ENCODE results near the gene NRXN3. TPM values are rescaled to one million over a fixed set of nuclear protein-coding genes. Genes with fewer than 3 reads are reported as not detected.

The NRXN3 gene
- total and polyA plus RNA-seq, 2 experiments from 2014 or later, result 5.7 to 7.1 TPM

DNA sequence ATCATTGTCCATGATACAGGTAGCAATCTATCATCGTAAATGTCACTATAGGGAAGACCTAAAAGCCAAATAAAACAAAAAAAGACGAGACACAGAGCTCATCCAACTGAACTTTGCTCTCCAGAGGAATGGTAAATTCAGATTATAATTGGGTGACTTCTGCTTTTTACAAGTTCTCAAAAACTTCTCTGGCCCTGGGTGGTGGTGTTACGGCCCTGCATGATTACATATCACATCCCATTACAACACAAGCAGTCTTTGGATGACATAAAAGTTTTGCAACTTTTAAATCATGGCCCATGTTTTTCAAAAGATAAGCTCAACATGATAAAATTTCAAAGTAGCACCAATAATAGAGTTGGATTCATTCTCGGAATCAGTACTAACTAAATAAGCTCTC lies 1741.6 kb downstream of the NRXN3 start:
- Histone ChIP-seq H3K4me2 (no peak overlapping the region), H3K36me3 (replicated peaks; ENCODE audit: insufficient read depth, low read depth) (no peaks in the 10 kb centered on the region), H3K9me3 (ENCODE audit: low read depth) (no peaks in the 10 kb centered on the region), H4K20me1 (ENCODE audit: insufficient read depth, poor library complexity, severe bottlenecking) (no peaks in the 10 kb centered on the region), H3K27ac (no peak overlapping the region), H3K4me1 (ENCODE audit: insufficient read depth) (no peaks in the 10 kb centered on the region), H3K9me2 (replicated peaks; ENCODE audit: insufficient read depth) (no peaks in the 10 kb centered on the region), H3K27me3 (no peaks in the 10 kb centered on the region), H3K4me3 (no peak overlapping the region), H3K79me2 (no peaks in the 10 kb centered on the region), H2AFZ (no peak overlapping the region)
- TF ChIP-seq EZH2 (IDR thresholded peaks at IDR 0.05; ENCODE audit: borderline replicate concordance) (no peak), EZH2phosphoT487 (IDR thresholded peaks at IDR 0.05; ENCODE audit: low read depth, severe bottlenecking, unreplicated experiment) (no peak)
- TF ChIP-seq, protein P1, sequence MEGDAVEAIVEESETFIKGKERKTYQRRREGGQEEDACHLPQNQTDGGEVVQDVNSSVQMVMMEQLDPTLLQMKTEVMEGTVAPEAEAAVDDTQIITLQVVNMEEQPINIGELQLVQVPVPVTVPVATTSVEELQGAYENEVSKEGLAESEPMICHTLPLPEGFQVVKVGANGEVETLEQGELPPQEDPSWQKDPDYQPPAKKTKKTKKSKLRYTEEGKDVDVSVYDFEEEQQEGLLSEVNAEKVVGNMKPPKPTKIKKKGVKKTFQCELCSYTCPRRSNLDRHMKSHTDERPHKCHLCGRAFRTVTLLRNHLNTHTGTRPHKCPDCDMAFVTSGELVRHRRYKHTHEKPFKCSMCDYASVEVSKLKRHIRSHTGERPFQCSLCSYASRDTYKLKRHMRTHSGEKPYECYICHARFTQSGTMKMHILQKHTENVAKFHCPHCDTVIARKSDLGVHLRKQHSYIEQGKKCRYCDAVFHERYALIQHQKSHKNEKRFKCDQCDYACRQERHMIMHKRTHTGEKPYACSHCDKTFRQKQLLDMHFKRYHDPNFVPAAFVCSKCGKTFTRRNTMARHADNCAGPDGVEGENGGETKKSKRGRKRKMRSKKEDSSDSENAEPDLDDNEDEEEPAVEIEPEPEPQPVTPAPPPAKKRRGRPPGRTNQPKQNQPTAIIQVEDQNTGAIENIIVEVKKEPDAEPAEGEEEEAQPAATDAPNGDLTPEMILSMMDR (IDR thresholded peaks at IDR 0.05; ENCODE audit: poor library complexity), result no peak
- DNase-seq (ENCODE audit: low spot score), result no peak
- WGBS (ENCODE audit: low lambda C conversion rate, missing lambda C conversion rate), result 51% methylated on average over 4 of the region's 4 CpGs

GRCh38 chr14:79914595-79914994 lies 1744.4 kb downstream of the NRXN3 start:
- H3K9me3 ChIP-seq (ENCODE audit: low read depth), result no peaks in the 10 kb centered on the region
- WGBS (ENCODE audit: low lambda C conversion rate, missing lambda C conversion rate), result 84% methylated on average over 2 of the region's 2 CpGs
- H3K36me3 ChIP-seq (replicated peaks; ENCODE audit: insufficient read depth, low read depth), result no peaks in the 10 kb centered on the region
- DNase-seq (ENCODE audit: low spot score), result no peak
- no peaks in the 10 kb centered on the region for H3K79me2 ChIP-seq
- H3K4me1 ChIP-seq (ENCODE audit: insufficient read depth), result no peaks in the 10 kb centered on the region
- H3K27me3 ChIP-seq, result no peaks in the 10 kb centered on the region
- no peak overlapping the region for H3K4me2 ChIP-seq
- no peak overlapping the region for H3K4me3 ChIP-seq
- H3K9me2 ChIP-seq (replicated peaks; ENCODE audit: insufficient read depth), result no peaks in the 10 kb centered on the region
- H4K20me1 ChIP-seq (ENCODE audit: insufficient read depth, poor library complexity, severe bottlenecking), result no peaks in the 10 kb centered on the region
- TF ChIP-seq EZH2phosphoT487 (IDR thresholded peaks at IDR 0.05; ENCODE audit: low read depth, severe bottlenecking, unreplicated experiment) (no peak), EZH2 (IDR thresholded peaks at IDR 0.05; ENCODE audit: borderline replicate concordance) (no peak)
- TF ChIP-seq, protein P1 (IDR thresholded peaks at IDR 0.05; ENCODE audit: poor library complexity), result no peak
- H3K27ac ChIP-seq, result no peak overlapping the region
- no peak overlapping the region for H2AFZ ChIP-seq

GRCh38 chr14:79915406-79915805 lies 1745.2 kb downstream of the NRXN3 start:
- no peak overlapping the region for H3K27ac ChIP-seq
- H3K79me2 ChIP-seq, result no peaks in the 10 kb centered on the region
- H3K4me1 ChIP-seq (ENCODE audit: insufficient read depth), result no peaks in the 10 kb centered on the region
- H3K4me2 ChIP-seq, result no peak overlapping the region
- TF ChIP-seq, protein P1 (IDR thresholded peaks at IDR 0.05; ENCODE audit: poor library complexity), result no peak
- no peak for TF ChIP-seq EZH2 (IDR thresholded peaks at IDR 0.05; ENCODE audit: borderline replicate concordance)
- TF ChIP-seq EZH2phosphoT487 (IDR thresholded peaks at IDR 0.05; ENCODE audit: low read depth, severe bottlenecking, unreplicated experiment), result no peak
- WGBS (ENCODE audit: low lambda C conversion rate, missing lambda C conversion rate), result 67% methylated on average over 1 of the region's 1 CpG
- no peaks in the 10 kb centered on the region for H3K9me3 ChIP-seq (ENCODE audit: low read depth)
- DNase-seq (ENCODE audit: low spot score), result no peak
- H3K36me3 ChIP-seq (replicated peaks; ENCODE audit: insufficient read depth, low read depth), result no peaks in the 10 kb centered on the region
- no peaks in the 10 kb centered on the region for H4K20me1 ChIP-seq (ENCODE audit: insufficient read depth, poor library complexity, severe bottlenecking)
- H2AFZ ChIP-seq, result no peak overlapping the region
- H3K4me3 ChIP-seq, result no peak overlapping the region
- no peaks in the 10 kb centered on the region for H3K27me3 ChIP-seq
- no peaks in the 10 kb centered on the region for H3K9me2 ChIP-seq (replicated peaks; ENCODE audit: insufficient read depth)

DNA sequence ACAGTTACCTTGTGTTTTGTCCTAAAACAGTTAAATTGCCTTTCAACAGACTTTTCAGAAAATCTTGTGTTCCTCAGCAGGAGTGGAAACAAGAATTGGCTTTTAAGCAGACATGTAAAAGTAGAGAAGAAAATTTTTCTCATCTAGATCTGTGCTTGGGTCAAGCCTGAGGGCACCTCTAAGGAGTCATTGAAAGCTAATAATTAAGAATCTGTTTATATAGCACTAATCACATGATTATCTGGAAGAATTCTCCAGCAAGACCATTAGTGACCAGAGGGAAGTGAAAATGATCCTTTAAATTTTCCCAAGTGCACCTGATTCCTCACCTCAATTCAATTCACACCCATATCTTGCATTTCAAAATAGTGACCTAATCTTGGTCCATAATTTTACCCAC lies 1746.1 kb downstream of the NRXN3 start:
- Histone ChIP-seq H3K4me2 (no peak overlapping the region), H3K79me2 (no peaks in the 10 kb centered on the region), H3K9me3 (ENCODE audit: low read depth) (no peaks in the 10 kb centered on the region), H2AFZ (no peak overlapping the region), H3K4me1 (ENCODE audit: insufficient read depth) (no peaks in the 10 kb centered on the region), H3K36me3 (replicated peaks; ENCODE audit: insufficient read depth, low read depth) (no peaks in the 10 kb centered on the region), H3K27me3 (no peaks in the 10 kb centered on the region), H3K4me3 (no peak overlapping the region), H3K27ac (no peak overlapping the region), H3K9me2 (replicated peaks; ENCODE audit: insufficient read depth) (no peaks in the 10 kb centered on the region), H4K20me1 (ENCODE audit: insufficient read depth, poor library complexity, severe bottlenecking) (no peaks in the 10 kb centered on the region)
- TF ChIP-seq, protein P1 (IDR thresholded peaks at IDR 0.05; ENCODE audit: poor library complexity), result no peak
- TF ChIP-seq EZH2phosphoT487 (IDR thresholded peaks at IDR 0.05; ENCODE audit: low read depth, severe bottlenecking, unreplicated experiment), result no peak
- no peak for TF ChIP-seq EZH2 (IDR thresholded peaks at IDR 0.05; ENCODE audit: borderline replicate concordance)
- no peak for DNase-seq (ENCODE audit: low spot score)
